NCI-H2196 (cell line): ENCODE data around the gene MTCP1.

Source experiments
- DNase-seq: peaks from one replicate; lab custom pipeline; 2025; ENCODE audit not compliant: unreplicated experiment; lab: John Stamatoyannopoulos, UW

The MTCP1 gene

GRCh38 chrX:155054255-155054654 is 16.7 kb downstream of the MTCP1 start:
- DNase-seq = no peak

GRCh38 chrX:155053656-155054055 is 17.3 kb downstream of the MTCP1 start:
- no peak for DNase-seq

GRCh38 chrX:155052738-155053498 is 18.0 kb downstream of the MTCP1 start:
- no peak for DNase-seq

GRCh38 chrX:155048977-155049619 is 21.8 kb downstream of the MTCP1 start:
- DNase-seq = no peak

GRCh38 chrX:155046811-155047528 is 24.0 kb downstream of the MTCP1 start:
- no peak for DNase-seq

GRCh38 chrX:155046129-155046810 is 24.7 kb downstream of the MTCP1 start:
- DNase-seq = no peak

GRCh38 chrX:155035688-155036087 is 35.2 kb downstream of the MTCP1 start:
- no peak for DNase-seq

GRCh38 chrX:155031657-155032056 is 39.3 kb downstream of the MTCP1 start:
- no peak for DNase-seq

- DNase-seq = no peak
Observed at GRCh38 chrX:155028877-155029291, 42.1 kb downstream of the MTCP1 start.

- DNase-seq = no peak
Observed at GRCh38 chrX:155028129-155028528, 42.8 kb downstream of the MTCP1 start.

GRCh38 chrX:155027509-155028066 is 43.3 kb downstream of the MTCP1 start:
- peak; percentile 17 for DNase-seq

GRCh38 chrX:155026727-155027508 is 44.0 kb downstream of the MTCP1 start, which contains the start of gene FUNDC2:
FUNDC2 (plus strand) TSS chrX:155026844; CDS start chrX:155026939, 95 bp downstream.
- DNase-seq = peak; percentile 91

- no peak for DNase-seq
Observed at GRCh38 chrX:155026420-155026726, 44.6 kb downstream of the MTCP1 start.

GRCh38 chrX:155023907-155024833 is 46.8 kb downstream of the MTCP1 start:
- DNase-seq = no peak

- DNase-seq = no peak
Observed at GRCh38 chrX:155022585-155022984, 48.4 kb downstream of the MTCP1 start, which contains the start of gene F8. F8 (minus strand) TSS chrX:155022723; CDS start chrX:155022552, 171 bp downstream.

GRCh38 chrX:155020591-155020990 is 50.3 kb downstream of the MTCP1 start:
- no peak for DNase-seq
